Measurements from ENCODE around the gene COBLL1.

GRCh38 chr2:164836907-164837306, 4.7 kb downstream of the COBLL1 start:
- TF ChIP-seq EP300 (IDR thresholded peaks at IDR 0.05; ENCODE audit: borderline replicate concordance) (no peak), FOXM1 (IDR thresholded peaks at IDR 0.05; ENCODE audit: borderline replicate concordance, low read depth) (no peak), TAF1 (IDR thresholded peaks at IDR 0.05; ENCODE audit: low read depth) (no peak), EGR1 (IDR thresholded peaks at IDR 0.05) (no peak), YY1 (IDR thresholded peaks at IDR 0.05; ENCODE audit: low read depth) (no peak), CEBPB (IDR thresholded peaks at IDR 0.05) (no peak), ZBTB7A (IDR thresholded peaks at IDR 0.05; ENCODE audit: low read depth) (no peak)
- TF ChIP-seq, protein P1, sequence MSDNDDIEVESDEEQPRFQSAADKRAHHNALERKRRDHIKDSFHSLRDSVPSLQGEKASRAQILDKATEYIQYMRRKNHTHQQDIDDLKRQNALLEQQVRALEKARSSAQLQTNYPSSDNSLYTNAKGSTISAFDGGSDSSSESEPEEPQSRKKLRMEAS (IDR thresholded peaks at IDR 0.05): no peak
- TF ChIP-seq, protein P2, sequence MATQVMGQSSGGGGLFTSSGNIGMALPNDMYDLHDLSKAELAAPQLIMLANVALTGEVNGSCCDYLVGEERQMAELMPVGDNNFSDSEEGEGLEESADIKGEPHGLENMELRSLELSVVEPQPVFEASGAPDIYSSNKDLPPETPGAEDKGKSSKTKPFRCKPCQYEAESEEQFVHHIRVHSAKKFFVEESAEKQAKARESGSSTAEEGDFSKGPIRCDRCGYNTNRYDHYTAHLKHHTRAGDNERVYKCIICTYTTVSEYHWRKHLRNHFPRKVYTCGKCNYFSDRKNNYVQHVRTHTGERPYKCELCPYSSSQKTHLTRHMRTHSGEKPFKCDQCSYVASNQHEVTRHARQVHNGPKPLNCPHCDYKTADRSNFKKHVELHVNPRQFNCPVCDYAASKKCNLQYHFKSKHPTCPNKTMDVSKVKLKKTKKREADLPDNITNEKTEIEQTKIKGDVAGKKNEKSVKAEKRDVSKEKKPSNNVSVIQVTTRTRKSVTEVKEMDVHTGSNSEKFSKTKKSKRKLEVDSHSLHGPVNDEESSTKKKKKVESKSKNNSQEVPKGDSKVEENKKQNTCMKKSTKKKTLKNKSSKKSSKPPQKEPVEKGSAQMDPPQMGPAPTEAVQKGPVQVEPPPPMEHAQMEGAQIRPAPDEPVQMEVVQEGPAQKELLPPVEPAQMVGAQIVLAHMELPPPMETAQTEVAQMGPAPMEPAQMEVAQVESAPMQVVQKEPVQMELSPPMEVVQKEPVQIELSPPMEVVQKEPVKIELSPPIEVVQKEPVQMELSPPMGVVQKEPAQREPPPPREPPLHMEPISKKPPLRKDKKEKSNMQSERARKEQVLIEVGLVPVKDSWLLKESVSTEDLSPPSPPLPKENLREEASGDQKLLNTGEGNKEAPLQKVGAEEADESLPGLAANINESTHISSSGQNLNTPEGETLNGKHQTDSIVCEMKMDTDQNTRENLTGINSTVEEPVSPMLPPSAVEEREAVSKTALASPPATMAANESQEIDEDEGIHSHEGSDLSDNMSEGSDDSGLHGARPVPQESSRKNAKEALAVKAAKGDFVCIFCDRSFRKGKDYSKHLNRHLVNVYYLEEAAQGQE (IDR thresholded peaks at IDR 0.05; ENCODE audit: low read depth): no peak

All from Ishikawa (cell line).